OCI-LY3 (cell line): Measurements from ENCODE around the gene VOPP1.

ENCODE experiments used
- H2AFZ ChIP-seq: fragments of 200-600, 300-600 bp; shearing (Covaris generic); 2 replicates; pipeline ENCODE4 v1.6.0; 2014; ENCODE audit warnings: antibody characterized with exemption, low read depth, low read length
- H3K27ac ChIP-seq: fragments of 200-600, 300-600 bp; sonication (generic); 2 replicates; pipeline ENCODE4 v1.5.1; 2014; ENCODE audit warnings: mild to moderate bottlenecking, low read length, moderate library complexity, mixed read lengths
- H3K27me3 ChIP-seq: fragments of 200-600, 300-600 bp; sonication (generic); 2 replicates; pipeline ENCODE4 v1.6.1; 2014; ENCODE audit warnings: low read depth, low read length, mixed read lengths
- H3K36me3 ChIP-seq: fragments of 200-600, 300-600 bp; sonication (generic); replicated peaks from 2 replicates; pipeline ENCODE3; 2014; ENCODE audit warnings: low read depth, low read length, mixed read lengths
- H3K4me1 ChIP-seq: fragments of 300-600, 200-600 bp; sonication (generic); 2 replicates; pipeline ENCODE4 v1.6.1; 2014; ENCODE audit warnings: low read length, mixed read lengths
- H3K4me2 ChIP-seq: fragments of 200-600, 300-600 bp; sonication (generic); 2 replicates; pipeline ENCODE4 v1.6.1; 2014; ENCODE audit warnings: low read length, mixed read lengths
- H3K4me3 ChIP-seq: fragments of 300-600, 200-600 bp; sonication (generic); 2 replicates; pipeline ENCODE4 v1.5.1; 2014; ENCODE audit warnings: antibody characterized with exemption, mild to moderate bottlenecking, low read length, moderate library complexity
- H3K79me2 ChIP-seq: fragments of 300-600, 200-600 bp; shearing (Covaris generic); 2 replicates; pipeline ENCODE4 v1.6.1; 2014; ENCODE audit warnings: mild to moderate bottlenecking, low read length, mixed read lengths
- H3K9ac ChIP-seq: fragments of 300-600, 200-600 bp; shearing (Covaris generic); 2 replicates; pipeline ENCODE4 v1.6.0; 2014; ENCODE audit warnings: mild to moderate bottlenecking, low read length, moderate library complexity
- H3K9me3 ChIP-seq: fragments of 200-600, 300-600 bp; shearing (Covaris generic); 2 replicates; pipeline ENCODE4 v1.6.1; 2014; ENCODE audit warnings: low read length, mixed read lengths; ENCODE audit not compliant: insufficient read depth
- H4K20me1 ChIP-seq: fragments of 200-600, 300-600 bp; sonication (generic); 2 replicates; pipeline ENCODE4 v1.6.1; 2016; ENCODE audit warnings: low read length, mixed read lengths; ENCODE audit not compliant: insufficient read depth
- CTCF ChIP-seq: fragments of 200-600, 300-600 bp; sonication (generic); IDR thresholded peaks from 2 replicates; pipeline ENCODE4 v1.5.1; 2014; ENCODE audit warnings: antibody characterized with exemption, low read length, low read depth
- EZH2phosphoT487 ChIP-seq: fragments of 200-600 bp; shearing (Covaris generic); IDR thresholded peaks from 2 replicates; pipeline ENCODE4 v1.6.1; 2018; ENCODE audit warnings: antibody characterized with exemption, mixed run types, low read depth

VOPP1 gene

GRCh38 chr7:55483046-55483445 is 89.3 kb downstream of the VOPP1 start:
- H3K9me3 ChIP-seq, result no peaks in the 10 kb centered on the region
- H3K4me1 ChIP-seq, result peaks cover 23% of the 10 kb centered on the region; the same call in 1 of the 2 replicates
- no peak overlapping the region for H2AFZ ChIP-seq
- no peaks in the 10 kb centered on the region for H3K27me3 ChIP-seq
- peaks cover 96% of the 10 kb centered on the region for H3K79me2 ChIP-seq
- H3K4me2 ChIP-seq, result no peak overlapping the region
- peaks cover 75% of the 10 kb centered on the region for H4K20me1 ChIP-seq
- no peak overlapping the region for H3K4me3 ChIP-seq
- no peak for TF ChIP-seq CTCF
- no peak for TF ChIP-seq EZH2phosphoT487
- H3K9ac ChIP-seq, result no peak overlapping the region
- H3K36me3 ChIP-seq, result peaks cover 80% of the 10 kb centered on the region
- no peak overlapping the region for H3K27ac ChIP-seq

GRCh38 chr7:55481155-55481554 is 91.1 kb downstream of the VOPP1 start:
- Histone ChIP-seq H3K4me3 (no peak overlapping the region), H3K9ac (no peak overlapping the region), H3K36me3 (peaks cover 77% of the 10 kb centered on the region), H3K27ac (no peak overlapping the region; the same call in 1 of the 2 replicates), H2AFZ (no peak overlapping the region), H3K4me1 (peaks cover 23% of the 10 kb centered on the region; the same call in 1 of the 2 replicates), H3K79me2 (peaks cover 95% of the 10 kb centered on the region), H3K9me3 (no peaks in the 10 kb centered on the region), H3K27me3 (no peaks in the 10 kb centered on the region), H3K4me2 (no peak overlapping the region), H4K20me1 (peaks cover 72% of the 10 kb centered on the region)
- TF ChIP-seq CTCF (no peak), EZH2phosphoT487 (no peak)

GRCh38 chr7:55478700-55479099 is 93.6 kb downstream of the VOPP1 start:
- Histone ChIP-seq H3K4me2 (no peak overlapping the region), H3K79me2 (peaks cover 95% of the 10 kb centered on the region), H3K9me3 (no peaks in the 10 kb centered on the region), H2AFZ (no peak overlapping the region), H4K20me1 (peaks cover 78% of the 10 kb centered on the region), H3K9ac (no peak overlapping the region), H3K4me1 (peaks cover 8% of the 10 kb centered on the region; the same call in 1 of the 2 replicates), H3K36me3 (peaks cover 73% of the 10 kb centered on the region), H3K27ac (peak overlapping the region; percentile 7), H3K27me3 (no peaks in the 10 kb centered on the region), H3K4me3 (no peak overlapping the region)
- no peak for TF ChIP-seq CTCF
- no peak for TF ChIP-seq EZH2phosphoT487

- Histone ChIP-seq H3K9ac (no peak overlapping the region), H3K4me2 (no peak overlapping the region), H4K20me1 (peaks cover 78% of the 10 kb centered on the region), H3K4me3 (no peak overlapping the region), H2AFZ (no peak overlapping the region), H3K27me3 (no peaks in the 10 kb centered on the region), H3K36me3 (peaks cover 74% of the 10 kb centered on the region), H3K79me2 (peaks cover 95% of the 10 kb centered on the region), H3K27ac (peak overlapping the region; percentile 7; the same call in 1 of the 2 replicates), H3K9me3 (no peaks in the 10 kb centered on the region), H3K4me1 (peaks cover 8% of the 10 kb centered on the region; the same call in 1 of the 2 replicates)
- TF ChIP-seq EZH2phosphoT487 (no peak), CTCF (no peak)
Observed at GRCh38 chr7:55477781-55478374, 94.4 kb downstream of the VOPP1 start.
